ENCODE data around the gene ATP5PD.

DNA sequence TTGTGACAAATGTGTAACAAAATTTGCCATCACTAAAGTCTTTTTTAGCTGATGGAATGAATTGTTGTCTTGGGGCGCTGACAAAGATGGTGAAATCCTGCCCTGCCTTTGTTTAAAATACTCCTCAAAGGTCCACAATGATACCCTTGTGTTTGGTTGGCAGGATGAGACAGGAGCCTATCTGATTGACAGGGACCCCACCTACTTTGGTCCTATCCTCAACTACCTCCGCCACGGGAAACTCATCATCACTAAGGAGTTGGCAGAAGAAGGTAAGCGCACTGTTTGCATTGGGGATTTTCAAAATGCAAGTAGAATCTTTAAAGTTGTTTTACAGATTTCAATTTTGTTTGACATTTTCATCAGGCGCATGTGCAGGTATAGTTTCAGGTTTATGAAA lies 2.3 kb upstream of the ATP5PD start:
- TF ChIP-seq POLR2A (IDR thresholded peaks at IDR 0.05; ENCODE audit: control extremely low read depth in 1 of 2, low read depth in 2 of 2, low read length in 2 of 2) (no peak), TAF1 (IDR thresholded peaks at IDR 0.05; ENCODE audit: low read depth, low read length) (no peak), RAD21 (IDR thresholded peaks at IDR 0.05 in 1 of 2, conservative IDR thresholded peaks at IDR 0.05 in 1 of 2; ENCODE audit: low read depth in 2 of 2, low read length in 2 of 2) (no peak), TCF12 (IDR thresholded peaks at IDR 0.05; ENCODE audit: low read depth, low read length) (no peak), POLR2AphosphoS5 (IDR thresholded peaks at IDR 0.05; ENCODE audit: low read depth, low read length) (no peak), ATF3 (IDR thresholded peaks at IDR 0.05; ENCODE audit: insufficient read depth, low read depth, low read length) (no peak)
- TF ChIP-seq, protein P1, sequence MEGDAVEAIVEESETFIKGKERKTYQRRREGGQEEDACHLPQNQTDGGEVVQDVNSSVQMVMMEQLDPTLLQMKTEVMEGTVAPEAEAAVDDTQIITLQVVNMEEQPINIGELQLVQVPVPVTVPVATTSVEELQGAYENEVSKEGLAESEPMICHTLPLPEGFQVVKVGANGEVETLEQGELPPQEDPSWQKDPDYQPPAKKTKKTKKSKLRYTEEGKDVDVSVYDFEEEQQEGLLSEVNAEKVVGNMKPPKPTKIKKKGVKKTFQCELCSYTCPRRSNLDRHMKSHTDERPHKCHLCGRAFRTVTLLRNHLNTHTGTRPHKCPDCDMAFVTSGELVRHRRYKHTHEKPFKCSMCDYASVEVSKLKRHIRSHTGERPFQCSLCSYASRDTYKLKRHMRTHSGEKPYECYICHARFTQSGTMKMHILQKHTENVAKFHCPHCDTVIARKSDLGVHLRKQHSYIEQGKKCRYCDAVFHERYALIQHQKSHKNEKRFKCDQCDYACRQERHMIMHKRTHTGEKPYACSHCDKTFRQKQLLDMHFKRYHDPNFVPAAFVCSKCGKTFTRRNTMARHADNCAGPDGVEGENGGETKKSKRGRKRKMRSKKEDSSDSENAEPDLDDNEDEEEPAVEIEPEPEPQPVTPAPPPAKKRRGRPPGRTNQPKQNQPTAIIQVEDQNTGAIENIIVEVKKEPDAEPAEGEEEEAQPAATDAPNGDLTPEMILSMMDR (IDR thresholded peaks at IDR 0.05; ENCODE audit: control extremely low read depth in 1 of 3, insufficient read depth in 1 of 3, low read depth in 1 of 3, low read length in 3 of 3): no peak
